PC-9 (cell line): ENCODE data around the gene SLC17A3.

Experiments used
- CTCF ChIP-seq: fragments of 200-600 bp; sonication (generic); conservative IDR thresholded peaks from 2 replicates; pipeline ENCODE4 v1.6.1; 2017; ENCODE audit warnings: mixed run types, antibody characterized with exemption, mild to moderate bottlenecking, moderate library complexity
- EZH2 ChIP-seq: fragments of 200-600 bp; sonication (generic); IDR thresholded peaks from 2 replicates; pipeline ENCODE4 v1.8.0; 2017; ENCODE audit warnings: antibody characterized with exemption, low read depth

DNA sequence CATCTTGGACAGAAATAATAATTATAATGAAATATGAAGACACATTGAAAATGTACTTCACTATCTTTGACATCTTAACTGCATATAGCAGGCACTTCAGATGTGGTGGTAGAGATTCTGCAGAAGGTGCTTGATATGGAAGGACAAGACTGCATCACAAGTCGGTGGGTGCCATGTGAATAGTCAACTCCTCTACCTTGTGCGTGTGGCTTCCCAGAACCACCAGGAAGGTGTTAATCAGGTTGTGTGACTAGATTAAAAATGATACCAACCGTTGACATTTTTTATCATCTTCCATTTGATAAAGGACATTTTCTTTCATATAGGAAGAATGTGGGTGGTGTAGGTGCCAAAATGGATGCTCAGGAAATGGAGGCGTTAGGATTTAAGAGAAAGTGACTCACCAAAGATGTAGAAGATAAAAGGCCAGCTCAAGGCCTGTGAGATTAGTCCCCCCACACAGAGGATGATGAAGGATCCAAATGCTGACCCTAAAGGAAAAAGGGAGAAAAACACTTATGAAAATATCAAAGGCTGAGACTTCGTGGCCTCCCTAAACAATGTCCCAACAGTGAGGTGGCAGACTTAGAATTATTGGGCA lies 44.1 kb upstream of the SLC17A3 start:
- no peak for TF ChIP-seq CTCF
- no peak for TF ChIP-seq EZH2
